Measurements from ENCODE around the gene LRRTM4. TPM values are rescaled to one million over a fixed set of nuclear protein-coding genes. Genes with fewer than 3 reads are reported as not detected.

Gene LRRTM4
- total and polyA plus RNA-seq, 10 of the 15 experiments (the other 5 are each of a cell fraction or from before 2014, with no cell fraction given) = 0.01 to 1.0 TPM; not detected in 8

- ATAC-seq (no peak), FAIRE-seq (no peak), DNase-seq (ENCODE audit: low read depth, low spot score) (no peak)
- SMC1A ChIA-PET (ENCODE audit: uncharacterized antibody, unreplicated experiment) = no interaction called here
- Histone ChIP-seq H3K36me3 (ENCODE audit: control insufficient read depth in 2 of 2, insufficient read depth in 2 of 2, low read length in 1 of 2) (no peaks in the 10 kb centered on the region), H3K27me3 (replicated peaks in 1 of 2; ENCODE audit: control insufficient read depth in 2 of 2, insufficient read depth in 2 of 2, low read length in 1 of 2) (no peaks in the 10 kb centered on the region), H2AFZ (ENCODE audit: control insufficient read depth, low read depth, low read length) (no peak overlapping the region), H3K9ac (ENCODE audit: control insufficient read depth, insufficient read depth, low read length) (no peak overlapping the region), H3K9me3 (replicated peaks; ENCODE audit: control insufficient read depth, insufficient read depth, low read length) (no peaks in the 10 kb centered on the region), H3K4me3 (no peak overlapping the region), H3K79me2 (ENCODE audit: control insufficient read depth, insufficient read depth, low read length) (no peaks in the 10 kb centered on the region), H3K27ac (ENCODE audit: control insufficient read depth, insufficient read depth) (no peak overlapping the region), H4K20me1 (ENCODE audit: control insufficient read depth, insufficient read depth) (no peaks in the 10 kb centered on the region), H3K4me1 (ENCODE audit: control insufficient read depth, insufficient read depth, low read length) (no peaks in the 10 kb centered on the region), H3K4me2 (ENCODE audit: control insufficient read depth, insufficient read depth) (no peak overlapping the region)
- POLR2A ChIA-PET = no interaction called here
- no TSS peak for BruUV-seq (replicated peaks)
- 9% methylated on average over 2 of the region's 2 CpGs for WGBS (ENCODE audit: insufficient coverage, insufficient replicate concordance, low lambda C conversion rate, missing lambda C conversion rate)
- RAD21 ChIA-PET (ENCODE audit: unreplicated experiment) = no interaction called here
- CTCF ChIA-PET = no interaction called here
- intact Hi-C loops (cut with micrococcal nuclease; ENCODE audit: unreplicated experiment) = no loop called here
- in situ Hi-C loops (cut with MboI) = no loop called here
- TF ChIP-seq SRF (IDR thresholded peaks at IDR 0.05; ENCODE audit: low read depth in 2 of 2, low read length in 2 of 2) = no peak
- no peak for TF ChIP-seq PAX5 (IDR thresholded peaks at IDR 0.05; ENCODE audit: borderline replicate concordance, low read depth, low read length)
- no peak for TF ChIP-seq CEBPZ (IDR thresholded peaks at IDR 0.05; ENCODE audit: low read depth, low read length)
- no peak for TF ChIP-seq CREB1 (IDR thresholded peaks at IDR 0.05; ENCODE audit: low read depth)
- no peak for TF ChIP-seq STAT1 (conservative IDR thresholded peaks at IDR 0.05)
- no peak for TF ChIP-seq SP1 (IDR thresholded peaks at IDR 0.05; ENCODE audit: low read depth, low read length)
- TF ChIP-seq MAX (IDR thresholded peaks at IDR 0.05; ENCODE audit: low read depth, low read length) = no peak
- no peak for TF ChIP-seq JUND (IDR thresholded peaks at IDR 0.05; ENCODE audit: low read depth, low read length)
- TF ChIP-seq MEF2A (IDR thresholded peaks at IDR 0.05; ENCODE audit: insufficient read depth, low read depth, low read length) = no peak
- no peak for TF ChIP-seq ESRRA (IDR thresholded peaks at IDR 0.05; ENCODE audit: low read length)
- no peak for TF ChIP-seq POLR2AphosphoS2 (IDR thresholded peaks at IDR 0.05; ENCODE audit: low read depth, low read length)
- no peak for TF ChIP-seq IRF4 (IDR thresholded peaks at IDR 0.05; ENCODE audit: low read depth, low read length)
- TF ChIP-seq, protein P1, sequence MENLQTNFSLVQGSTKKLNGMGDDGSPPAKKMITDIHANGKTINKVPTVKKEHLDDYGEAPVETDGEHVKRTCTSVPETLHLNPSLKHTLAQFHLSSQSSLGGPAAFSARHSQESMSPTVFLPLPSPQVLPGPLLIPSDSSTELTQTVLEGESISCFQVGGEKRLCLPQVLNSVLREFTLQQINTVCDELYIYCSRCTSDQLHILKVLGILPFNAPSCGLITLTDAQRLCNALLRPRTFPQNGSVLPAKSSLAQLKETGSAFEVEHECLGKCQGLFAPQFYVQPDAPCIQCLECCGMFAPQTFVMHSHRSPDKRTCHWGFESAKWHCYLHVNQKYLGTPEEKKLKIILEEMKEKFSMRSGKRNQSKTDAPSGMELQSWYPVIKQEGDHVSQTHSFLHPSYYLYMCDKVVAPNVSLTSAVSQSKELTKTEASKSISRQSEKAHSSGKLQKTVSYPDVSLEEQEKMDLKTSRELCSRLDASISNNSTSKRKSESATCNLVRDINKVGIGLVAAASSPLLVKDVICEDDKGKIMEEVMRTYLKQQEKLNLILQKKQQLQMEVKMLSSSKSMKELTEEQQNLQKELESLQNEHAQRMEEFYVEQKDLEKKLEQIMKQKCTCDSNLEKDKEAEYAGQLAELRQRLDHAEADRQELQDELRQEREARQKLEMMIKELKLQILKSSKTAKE (IDR thresholded peaks at IDR 0.05; ENCODE audit: low read depth, poor library complexity, severe bottlenecking) = no peak
- no peak for TF ChIP-seq MEF2B (IDR thresholded peaks at IDR 0.05; ENCODE audit: partially characterized antibody, poor library complexity, severe bottlenecking)
- TF ChIP-seq ZBTB11 (CRISPR knock-in tag; IDR thresholded peaks at IDR 0.05) = no peak
- no peak for TF ChIP-seq BHLHE40 (IDR thresholded peaks at IDR 0.05; ENCODE audit: borderline replicate concordance in 1 of 2, low read depth in 2 of 2, low read length in 1 of 2)
These were observed 320.4 kb downstream of the LRRTM4 start for GRCh38 chr2:77201755-77202154.

Data from GM12878 (cell line).